Activated CD8-positive, alpha-beta memory T cell treated with anti-CD3 and anti-CD28 coated beads for 36 hours (primary cell): ENCODE data around the gene CERCAM. TPM values are rescaled to one million over a fixed set of nuclear protein-coding genes. Genes with fewer than 3 reads are reported as not detected.

Experiments
- CTCF ChIA-PET: fragments of 350-600 bp; sonication (Branson Sonifier 250); formaldehyde crosslinking; loops from one replicate; lab custom pipeline; 2021; ENCODE audit warnings: antibody characterized with exemption; lab: Charles Lee
- POLR2A ChIA-PET: fragments of 350-600 bp; sonication (Branson Sonifier 250); formaldehyde crosslinking; loops from one replicate; lab custom pipeline; 2021; ENCODE audit warnings: antibody characterized with exemption; lab: Charles Lee
- total RNA-seq, 2 experiments: library from RNA; stranded (reverse); gene quantifications; one replicate each; pipeline ENCODE4 v1.2.3, GENCODE V29; 2021

Gene CERCAM
- total RNA-seq: 1 to 10 TPM; 2.2 to 2.3 TPM

GRCh38 chr9:128420651-128421481 is at the start of gene CERCAM:
TSS of gene CERCAM (plus strand) at chr9:128420857. CDS start at chr9:128420878, 21 bp downstream.
- CTCF ChIA-PET: interaction anchor here (0.5 to 4.7 kb wide), 6 partner anchors 10 to 225 kb away, joined by 3 to 18 read pairs (median 6); partner anchors contain the start of gene URM1

GRCh38 chr9:128371630-128372117 is 49.0 kb upstream of the CERCAM start:
- ChIA-PET CTCF (interaction anchor here (0.6 to 4.7 kb wide), 7 partner anchors 10 to 258 kb away, joined by 3 to 24 read pairs (median 4); partner anchors contain the start of gene CERCAM), POLR2A (interaction anchor here (0.6 to 1.7 kb wide), 7 partner anchors 10 to 185 kb away, joined by 3 to 11 read pairs (median 6); partner anchors contain the start of genes CERCAM and ODF2)

More at GRCh38 chr9:128420651-128421481, at the start of gene CERCAM:
- POLR2A ChIA-PET: interaction anchor here (0.9 to 1.2 kb wide), 2 partner anchors 50 to 80 kb away, joined by 3 to 8 read pairs; partner anchors contain the start of gene URM1

GRCh38 chr9:128372188-128372641 is 48.4 kb upstream of the CERCAM start:
- ChIA-PET CTCF (interaction anchor here (0.6 to 4.7 kb wide), 3 partner anchors 10 to 48 kb away, joined by 3 to 24 read pairs (median 8); partner anchors contain the start of gene CERCAM), POLR2A (interaction anchor here (1.0 to 1.3 kb wide), 2 partner anchors 83 to 186 kb away, joined by 4 to 6 read pairs; partner anchors contain the start of gene ODF2)

- ChIA-PET CTCF (interaction anchor here (4.7 kb wide), 1 partner anchor 11 kb away, joined by 24 read pairs; no protein-coding TSS in a partner anchor), POLR2A (no interaction called here)
Observed at GRCh38 chr9:128372784-128373183, 47.9 kb upstream of the CERCAM start.

GRCh38 chr9:128374221-128374675 is 46.4 kb upstream of the CERCAM start:
- ChIA-PET POLR2A (no interaction called here), CTCF (interaction anchor here (4.7 kb wide), 1 partner anchor 12 kb away, joined by 24 read pairs; no protein-coding TSS in a partner anchor)

GRCh38 chr9:128375865-128376264 is 44.8 kb upstream of the CERCAM start:
- ChIA-PET CTCF (interaction anchor here (1.6 kb wide), 1 partner anchor 63 kb away, joined by 4 read pairs; no protein-coding TSS in a partner anchor), POLR2A (no interaction called here)

- ChIA-PET CTCF (interaction anchor here (0.9 to 1.0 kb wide), 2 partner anchors 56 to 68 kb away, joined by 3 read pairs; no protein-coding TSS in a partner anchor), POLR2A (no interaction called here)
Observed at GRCh38 chr9:128382261-128382660, 38.4 kb upstream of the CERCAM start.

- POLR2A ChIA-PET: interaction anchor here (0.6 kb wide), 2 partner anchors 12 to 945 kb away, joined by 6 to 7 read pairs; partner anchors contain the start of gene URM1
- CTCF ChIA-PET: interaction anchor here (0.6 to 1.0 kb wide), 3 partner anchors 55 to 153 kb away, joined by 3 read pairs; no protein-coding TSS in a partner anchor
Observed at GRCh38 chr9:128383007-128383753, 37.5 kb upstream of the CERCAM start.

- CTCF ChIA-PET: interaction anchor here (0.6 kb wide), 1 partner anchor 154 kb away, joined by 3 read pairs; no protein-coding TSS in a partner anchor
Observed at GRCh38 chr9:128383791-128384190, 36.9 kb upstream of the CERCAM start.

GRCh38 chr9:128384801-128385495 is 35.7 kb upstream of the CERCAM start:
- POLR2A ChIA-PET: interaction anchor here (0.6 kb wide), 1 partner anchor 9 kb away, joined by 4 read pairs; no protein-coding TSS in a partner anchor
- CTCF ChIA-PET: interaction anchor here (0.5 kb wide), 1 partner anchor 484 kb away, joined by 5 read pairs; no protein-coding TSS in a partner anchor

More at GRCh38 chr9:128383791-128384190, 36.9 kb upstream of the CERCAM start:
- POLR2A ChIA-PET: interaction anchor here (0.6 kb wide), 2 partner anchors 13 to 945 kb away, joined by 6 to 7 read pairs; partner anchors contain the start of gene URM1

- ChIA-PET POLR2A (no interaction called here), CTCF (interaction anchor here (0.5 kb wide), 1 partner anchor 483 kb away, joined by 5 read pairs; no protein-coding TSS in a partner anchor)
Observed at GRCh38 chr9:128385496-128386460, 34.9 kb upstream of the CERCAM start.

- POLR2A ChIA-PET: no interaction called here
- CTCF ChIA-PET: interaction anchor here (1.2 kb wide), 1 partner anchor 26 kb away, joined by 4 read pairs; no protein-coding TSS in a partner anchor
Observed at GRCh38 chr9:128388150-128388549, 32.5 kb upstream of the CERCAM start.

GRCh38 chr9:128389395-128390149 is 31.1 kb upstream of the CERCAM start:
- POLR2A ChIA-PET: no interaction called here
- CTCF ChIA-PET: no interaction called here

- POLR2A ChIA-PET: no interaction called here
- CTCF ChIA-PET: interaction anchor here (0.6 kb wide), 2 partner anchors 19 to 51 kb away, joined by 3 to 6 read pairs; no protein-coding TSS in a partner anchor
Observed at GRCh38 chr9:128390150-128390812, 30.4 kb upstream of the CERCAM start.
